KMS-11 (cell line): ENCODE measurements around the gene UBA7.
"Not testable (repeated sequence)": the region's sequence is repeated elsewhere in the genome, so short reads cannot be mapped to it uniquely, and the experiment has no call there.

Source experiments
- H2AFZ ChIP-seq: fragments of 200-600 bp; sonication (generic); 2 replicates; pipeline ENCODE4 v1.6.1; 2016; ENCODE audit warnings: antibody characterized with exemption, mixed run types, low read depth
- H3K27ac ChIP-seq: fragments of 200-600 bp; sonication (generic); 2 replicates; pipeline ENCODE4 v1.6.1; 2016; ENCODE audit warnings: mild to moderate bottlenecking, mixed run types
- H3K27me3 ChIP-seq: fragments of 200-600 bp; sonication (generic); 2 replicates; pipeline ENCODE4 v1.6.1; 2017; ENCODE audit warnings: mild to moderate bottlenecking, low read depth, mixed run types, moderate library complexity; ENCODE audit not compliant: insufficient read depth
- H3K36me3 ChIP-seq: fragments of 200-600 bp; sonication (generic); 2 replicates; pipeline ENCODE4 v1.6.1; 2017; ENCODE audit warnings: mild to moderate bottlenecking, mixed run types; ENCODE audit not compliant: insufficient read depth
- H3K4me1 ChIP-seq: fragments of 200-600 bp; sonication (generic); 2 replicates; pipeline ENCODE4 v1.6.1; 2016; ENCODE audit warnings: mild to moderate bottlenecking, low read depth, mixed run types; ENCODE audit not compliant: poor library complexity, severe bottlenecking
- H3K4me2 ChIP-seq: fragments of 200-600 bp; sonication (generic); 2 replicates; pipeline ENCODE4 v1.7.0; 2016; ENCODE audit warnings: mild to moderate bottlenecking, mixed run types
- H3K4me3 ChIP-seq: fragments of 200-600 bp; sonication (generic); IDR thresholded peaks from 2 replicates; pipeline ENCODE4 v1.6.1; 2017; ENCODE audit warnings: low read depth, low read length, mixed read lengths; ENCODE audit not compliant: insufficient read depth
- H3K79me2 ChIP-seq: fragments of 200-600 bp; sonication (generic); 2 replicates; pipeline ENCODE4 v1.6.1; 2016; ENCODE audit warnings: low read depth, mixed run types; ENCODE audit not compliant: insufficient read depth
- H3K9ac ChIP-seq: fragments of 200-600 bp; sonication (generic); 2 replicates; pipeline ENCODE4 v1.6.1; 2016; ENCODE audit warnings: mild to moderate bottlenecking, mixed run types
- H4K20me1 ChIP-seq: fragments of 200-600 bp; sonication (generic); 2 replicates; pipeline ENCODE4 v1.6.1; 2016; ENCODE audit warnings: mild to moderate bottlenecking, mixed run types; ENCODE audit not compliant: insufficient read depth
- CTCF ChIP-seq: fragments of 200-600 bp; sonication (generic); conservative IDR thresholded peaks from 2 replicates; pipeline ENCODE4 v1.6.1; 2017; ENCODE audit warnings: low read depth, mild to moderate bottlenecking, antibody characterized with exemption, low read length, moderate library complexity, mixed read lengths

The UBA7 gene

GRCh38 chr3:49831341-49831740 is 17.6 kb upstream of the UBA7 start:
- H3K4me3 ChIP-seq: no peak overlapping the region
- H2AFZ ChIP-seq: no peak overlapping the region
- H3K4me1 ChIP-seq: no peaks in the 10 kb centered on the region
- no peak overlapping the region for H3K4me2 ChIP-seq
- no peaks in the 10 kb centered on the region for H3K36me3 ChIP-seq
- TF ChIP-seq CTCF: no peak
- H3K9ac ChIP-seq: no peak overlapping the region
- H3K79me2 ChIP-seq: no peaks in the 10 kb centered on the region
- no peaks in the 10 kb centered on the region for H3K27me3 ChIP-seq
- H3K27ac ChIP-seq: no peak overlapping the region
- H4K20me1 ChIP-seq: no peaks in the 10 kb centered on the region

GRCh38 chr3:49826016-49826415 is 12.3 kb upstream of the UBA7 start:
- Histone ChIP-seq H3K79me2 (no peaks in the 10 kb centered on the region), H3K4me2 (no peak overlapping the region), H3K27ac (no peak overlapping the region), H2AFZ (no peak overlapping the region), H3K4me1 (no peaks in the 10 kb centered on the region), H3K9ac (no peak overlapping the region), H3K36me3 (no peaks in the 10 kb centered on the region), H4K20me1 (no peaks in the 10 kb centered on the region), H3K27me3 (no peaks in the 10 kb centered on the region), H3K4me3 (no peak overlapping the region)
- no peak for TF ChIP-seq CTCF

GRCh38 chr3:49823131-49823530 is 9.4 kb upstream of the UBA7 start:
- H4K20me1 ChIP-seq, H3K4me3 ChIP-seq, H3K36me3 ChIP-seq, H3K4me1 ChIP-seq, H3K4me2 ChIP-seq, H2AFZ ChIP-seq, H3K27me3 ChIP-seq, H3K79me2 ChIP-seq, H3K27ac ChIP-seq, H3K9ac ChIP-seq: not testable (repeated sequence)

- H3K79me2 ChIP-seq: no peaks in the 10 kb centered on the region
- H3K4me1 ChIP-seq: no peaks in the 10 kb centered on the region
- no peak overlapping the region for H3K4me2 ChIP-seq
- H3K36me3 ChIP-seq: no peaks in the 10 kb centered on the region
- no peak overlapping the region for H3K27ac ChIP-seq
- no peaks in the 10 kb centered on the region for H4K20me1 ChIP-seq
- H3K4me3 ChIP-seq: no peak overlapping the region
- no peak for TF ChIP-seq CTCF
- no peak overlapping the region for H3K9ac ChIP-seq
- no peak overlapping the region for H2AFZ ChIP-seq
- no peaks in the 10 kb centered on the region for H3K27me3 ChIP-seq
Measured at GRCh38 chr3:49812916-49813496, 747 bp downstream of the UBA7 start.

- Histone ChIP-seq H3K4me2 (no peak overlapping the region), H2AFZ (no peak overlapping the region)
- TF ChIP-seq CTCF: no peak
Measured at GRCh38 chr3:49807431-49808114, 6.2 kb downstream of the UBA7 start.

More at GRCh38 chr3:49807431-49808114, 6.2 kb downstream of the UBA7 start:
- H3K4me1 ChIP-seq: no peaks in the 10 kb centered on the region
- H3K4me3 ChIP-seq: no peak overlapping the region
- no peak overlapping the region for H3K27ac ChIP-seq
- no peaks in the 10 kb centered on the region for H3K27me3 ChIP-seq
- H4K20me1 ChIP-seq: no peaks in the 10 kb centered on the region
- H3K9ac ChIP-seq: no peak overlapping the region
- H3K36me3 ChIP-seq: no peaks in the 10 kb centered on the region
- no peaks in the 10 kb centered on the region for H3K79me2 ChIP-seq
